ENCODE results near the gene VAMP8.

DNA sequence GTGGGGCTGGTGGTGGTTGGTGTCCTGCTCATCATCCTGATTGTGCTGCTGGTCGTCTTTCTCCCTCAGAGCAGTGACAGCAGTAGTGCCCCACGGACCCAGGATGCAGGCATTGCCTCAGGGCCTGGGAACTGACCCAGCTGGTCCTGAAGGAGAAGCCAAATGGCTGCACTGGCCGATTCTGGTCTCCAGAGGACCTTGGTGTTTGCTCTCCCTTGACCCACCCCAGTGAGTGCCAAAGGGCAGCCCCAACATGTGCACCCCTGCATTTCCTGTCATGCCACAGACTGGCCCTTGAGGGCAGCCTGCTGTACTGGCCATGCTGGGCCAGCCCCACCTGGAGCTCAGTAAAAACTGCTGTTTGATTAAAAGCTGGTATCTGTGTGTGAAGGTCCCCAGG lies 15.6 kb downstream of the VAMP8 start:
- no peak for TF ChIP-seq FOXM1 (IDR thresholded peaks at IDR 0.05; ENCODE audit: borderline replicate concordance)
- no peak for TF ChIP-seq LEF1 (IDR thresholded peaks at IDR 0.05; ENCODE audit: borderline replicate concordance)
- no peak for TF ChIP-seq ELF4 (IDR thresholded peaks at IDR 0.05)
- TF ChIP-seq TARDBP (IDR thresholded peaks at IDR 0.05), result no peak
- no peak for TF ChIP-seq CTBP1 (IDR thresholded peaks at IDR 0.05; ENCODE audit: borderline replicate concordance)
- TF ChIP-seq FOXA1 (IDR thresholded peaks at IDR 0.05), result no peak
- TF ChIP-seq FOXK2 (IDR thresholded peaks at IDR 0.05), result no peak
- TF ChIP-seq HDGF (IDR thresholded peaks at IDR 0.05; ENCODE audit: borderline replicate concordance), result no peak
- no peak for TF ChIP-seq SP1 (IDR thresholded peaks at IDR 0.05)
- TF ChIP-seq BHLHE40 (IDR thresholded peaks at IDR 0.05; ENCODE audit: borderline replicate concordance), result no peak
- no peak for TF ChIP-seq SUZ12 (IDR thresholded peaks at IDR 0.05)
- TF ChIP-seq NFRKB (IDR thresholded peaks at IDR 0.05), result no peak
